ENCODE results near the gene EIPR1. TPM values are rescaled to one million over a fixed set of nuclear protein-coding genes. Genes with fewer than 3 reads are reported as not detected.

EIPR1 gene
- total RNA-seq, 1 donor from 2014 or later: 32.0 TPM

- H3K27ac Mint-ChIP-seq: no peak overlapping the region
- TF ChIP-seq CTCF (IDR thresholded peaks at IDR 0.05; ENCODE audit: unreplicated experiment): no peak
- no peak overlapping the region for H3K4me3 Mint-ChIP-seq (ENCODE audit: low read depth)
Observed at GRCh38 chr2:3298191-3298590, 79.4 kb downstream of the EIPR1 start.

GRCh38 chr2:3297523-3297922, 80.1 kb downstream of the EIPR1 start:
- H3K4me1 Mint-ChIP-seq (ENCODE audit: low read depth): peaks cover 2% of the 10 kb centered on the region
- H3K27me3 Mint-ChIP-seq: no peaks in the 10 kb centered on the region
- peaks cover 2% of the 10 kb centered on the region for H3K36me3 Mint-ChIP-seq (ENCODE audit: insufficient read depth)
- TF ChIP-seq CTCF (IDR thresholded peaks at IDR 0.05; ENCODE audit: unreplicated experiment): no peak
- no peak for DNase-seq (ENCODE audit: low spot score, unreplicated experiment)
- H3K27ac Mint-ChIP-seq: no peak overlapping the region
- no peak overlapping the region for H3K4me3 Mint-ChIP-seq (ENCODE audit: low read depth)
- no peaks in the 10 kb centered on the region for H3K9me3 Mint-ChIP-seq (ENCODE audit: low read depth)

More at GRCh38 chr2:3298191-3298590, 79.4 kb downstream of the EIPR1 start:
- Mint-ChIP-seq H3K36me3 (ENCODE audit: insufficient read depth) (peaks cover 3% of the 10 kb centered on the region), H3K9me3 (ENCODE audit: low read depth) (no peaks in the 10 kb centered on the region), H3K4me1 (ENCODE audit: low read depth) (peaks cover 8% of the 10 kb centered on the region), H3K27me3 (no peaks in the 10 kb centered on the region)
- DNase-seq (ENCODE audit: low spot score, unreplicated experiment): no peak

GRCh38 chr2:3296182-3296972, 81.2 kb downstream of the EIPR1 start:
- H3K4me1 Mint-ChIP-seq (ENCODE audit: low read depth): no peaks in the 10 kb centered on the region
- no peak for TF ChIP-seq CTCF (IDR thresholded peaks at IDR 0.05; ENCODE audit: unreplicated experiment)
- no peak for DNase-seq (ENCODE audit: low spot score, unreplicated experiment)
- H3K9me3 Mint-ChIP-seq (ENCODE audit: low read depth): no peaks in the 10 kb centered on the region
- H3K4me3 Mint-ChIP-seq (ENCODE audit: low read depth): no peak overlapping the region
- H3K27me3 Mint-ChIP-seq: no peaks in the 10 kb centered on the region
- no peaks in the 10 kb centered on the region for H3K36me3 Mint-ChIP-seq (ENCODE audit: insufficient read depth)
- no peak overlapping the region for H3K27ac Mint-ChIP-seq

GRCh38 chr2:3294493-3294892, 83.1 kb downstream of the EIPR1 start:
- Mint-ChIP-seq H3K36me3 (ENCODE audit: insufficient read depth) (no peaks in the 10 kb centered on the region), H3K27me3 (no peaks in the 10 kb centered on the region), H3K9me3 (ENCODE audit: low read depth) (no peaks in the 10 kb centered on the region), H3K4me3 (ENCODE audit: low read depth) (no peak overlapping the region), H3K4me1 (ENCODE audit: low read depth) (no peaks in the 10 kb centered on the region), H3K27ac (no peak overlapping the region)
- no peak for DNase-seq (ENCODE audit: low spot score, unreplicated experiment)
- no peak for TF ChIP-seq CTCF (IDR thresholded peaks at IDR 0.05; ENCODE audit: unreplicated experiment)

GRCh38 chr2:3294069-3294468, 83.5 kb downstream of the EIPR1 start:
- TF ChIP-seq CTCF (IDR thresholded peaks at IDR 0.05; ENCODE audit: unreplicated experiment): no peak
- no peak overlapping the region for H3K27ac Mint-ChIP-seq
- DNase-seq (ENCODE audit: low spot score, unreplicated experiment): no peak
- H3K36me3 Mint-ChIP-seq (ENCODE audit: insufficient read depth): no peaks in the 10 kb centered on the region
- no peak overlapping the region for H3K4me3 Mint-ChIP-seq (ENCODE audit: low read depth)
- H3K9me3 Mint-ChIP-seq (ENCODE audit: low read depth): no peaks in the 10 kb centered on the region
- H3K4me1 Mint-ChIP-seq (ENCODE audit: low read depth): no peaks in the 10 kb centered on the region
- H3K27me3 Mint-ChIP-seq: no peaks in the 10 kb centered on the region
